Mesendoderm (in vitro differentiated cells): ENCODE data around the gene ANG. TPM values are rescaled to one million over a fixed set of nuclear protein-coding genes. Genes with fewer than 3 reads are reported as not detected.

Experiments used
- DNase-seq: peaks from one replicate; pipeline ENCODE4 v3.0.0; 2013
- H2AK5ac ChIP-seq: 2 replicates; pipeline ENCODE4 v1.6.1; 2013; ENCODE audit warnings: low read length, inconsistent platforms
- H2BK120ac ChIP-seq: 2 replicates; pipeline ENCODE4 v1.6.1; 2013; ENCODE audit warnings: low read depth, mild to moderate bottlenecking, low read length, moderate library complexity, mixed read lengths
- H2BK15ac ChIP-seq: replicated peaks from 2 replicates; pipeline ENCODE4 v1.6.1; 2013; ENCODE audit warnings: low read depth, mild to moderate bottlenecking, moderate library complexity
- H2BK5ac ChIP-seq: 2 replicates; pipeline ENCODE4 v1.6.1; 2013; ENCODE audit warnings: low read length, inconsistent platforms
- H3K18ac ChIP-seq: 2 replicates; pipeline ENCODE4 v1.6.1; 2013; ENCODE audit warnings: mild to moderate bottlenecking, low read length, mixed read lengths
- H3K23ac ChIP-seq: one replicate; pipeline ENCODE4 v1.6.1; 2013; ENCODE audit warnings: low read length
- H3K27ac ChIP-seq: 2 replicates; pipeline ENCODE4 v1.5.1; 2013; ENCODE audit warnings: low read depth, mild to moderate bottlenecking, inconsistent platforms, low read length, moderate library complexity
- H3K27me3 ChIP-seq: 2 replicates; pipeline ENCODE4 v1.6.1; 2013; ENCODE audit warnings: low read length, control low read depth, mild to moderate bottlenecking, inconsistent platforms; ENCODE audit not compliant: insufficient read depth, poor library complexity
- H3K36me3 ChIP-seq: 2 replicates; pipeline ENCODE4 v1.6.1; 2013; ENCODE audit warnings: low read length, inconsistent platforms; ENCODE audit not compliant: control insufficient read depth, insufficient read depth
- H3K4ac ChIP-seq: one replicate; pipeline ENCODE4 v1.6.1; 2013; ENCODE audit warnings: low read depth, mild to moderate bottlenecking, low read length, moderate library complexity
- H3K4me1 ChIP-seq: 2 replicates; pipeline ENCODE4 v1.6.1; 2013; ENCODE audit warnings: low read depth, low read length, inconsistent platforms; ENCODE audit not compliant: control insufficient read depth
- H3K4me2 ChIP-seq: 2 replicates; pipeline ENCODE4 v1.6.1; 2013; ENCODE audit warnings: low read length
- H3K4me3 ChIP-seq: 2 replicates; pipeline ENCODE4 v1.5.1; 2013; ENCODE audit warnings: mild to moderate bottlenecking, low read length
- H3K56ac ChIP-seq: one replicate; pipeline ENCODE4 v1.6.1; 2013; ENCODE audit warnings: low read length
- H3K79me1 ChIP-seq: 2 replicates; pipeline ENCODE4 v1.6.1; 2013; ENCODE audit warnings: low read length, inconsistent platforms
- H3K79me2 ChIP-seq: 2 replicates; pipeline ENCODE4 v1.6.1; 2013; ENCODE audit warnings: mild to moderate bottlenecking, low read length; ENCODE audit not compliant: control insufficient read depth, insufficient read depth
- H3K9ac ChIP-seq: 2 replicates; pipeline ENCODE4 v1.6.1; 2013; ENCODE audit warnings: low read length, inconsistent platforms
- H4K5ac ChIP-seq: one replicate; pipeline ENCODE4 v1.6.1; 2013; ENCODE audit warnings: low read length
- H4K8ac ChIP-seq: one replicate; pipeline ENCODE4 v1.6.1; 2013; ENCODE audit warnings: low read depth, mild to moderate bottlenecking, control low read depth, low read length, moderate library complexity
- WGBS: extraction: QIAGEN DNeasy Blood & Tissue Kit; methylation state at CpG from one replicate; pipeline ENCODE4 v1.1.7; 2013; ENCODE audit warnings: low lambda C conversion rate, missing lambda C conversion rate; ENCODE audit not compliant: insufficient coverage; ENCODE audit errors: extremely low coverage; 5-methylcytosine and 5-hydroxymethylcytosine counted together
- small RNA-seq: library from polyadenylated mRNA; stranded (forward); fragments of <200 nt; extraction: miRNeasy Mini kit (QIAGEN cat#:217004); gene quantifications from one replicate; pipeline ENCODE3, GENCODE V24; 2013; ENCODE audit not compliant: insufficient read depth

The ANG gene

DNA sequence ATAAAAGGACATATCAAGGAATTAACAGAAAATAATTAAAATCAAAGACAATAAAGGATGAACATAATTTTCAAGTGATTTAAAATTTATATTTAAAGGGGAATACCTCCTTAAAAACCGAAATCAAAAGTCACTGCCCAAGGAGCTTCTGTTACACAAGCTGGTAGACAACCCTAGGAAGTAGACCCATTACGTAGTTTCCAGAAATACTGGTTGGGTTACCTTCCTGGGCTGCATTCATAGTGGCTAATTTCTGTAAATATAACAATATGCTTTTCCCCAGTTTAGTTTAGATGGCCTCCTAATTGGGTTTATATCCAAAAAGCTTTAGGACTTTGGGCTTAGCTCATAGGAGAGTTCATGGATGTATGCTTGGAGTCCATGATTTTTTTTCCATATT, 55.0 kb downstream of the ANG start:
- no peaks in the 10 kb centered on the region for H3K79me1 ChIP-seq
- WGBS: no CpG with 5 or more reads among the region's 2 CpGs
- H3K23ac ChIP-seq: no peak overlapping the region
- DNase-seq: no peak
- no peak overlapping the region for H2BK15ac ChIP-seq
- no peak overlapping the region for H2AK5ac ChIP-seq
- no peak overlapping the region for H3K27ac ChIP-seq
- H3K36me3 ChIP-seq: no peaks in the 10 kb centered on the region
- no peak overlapping the region for H3K9ac ChIP-seq
- no peak overlapping the region for H2BK120ac ChIP-seq
- no peak overlapping the region for H3K4ac ChIP-seq
- no peaks in the 10 kb centered on the region for H3K27me3 ChIP-seq
- H4K5ac ChIP-seq: no peak overlapping the region
- no peak overlapping the region for H2BK5ac ChIP-seq
- no peaks in the 10 kb centered on the region for H3K4me1 ChIP-seq
- H3K18ac ChIP-seq: no peak overlapping the region
- H3K4me2 ChIP-seq: no peak overlapping the region
- no peak overlapping the region for H4K8ac ChIP-seq
- no peaks in the 10 kb centered on the region for H3K79me2 ChIP-seq
- H3K56ac ChIP-seq: no peak overlapping the region
- H3K4me3 ChIP-seq: no peak overlapping the region

Small RNA genes lying within 50 kb of the gene (small RNA-seq; reads per million reads assigned to genes)
- not detected for gene RF00019
